Lung (tissue), 12 donors: ENCODE data around the gene SRPK3. TPM values are rescaled to one million over a fixed set of nuclear protein-coding genes. Genes with fewer than 3 reads are reported as not detected.

ENCODE experiments used
- ATAC-seq: fragments of 200-7000 bp; cut with Tn5 transposase; one replicate; pipeline ENCODE4 v1.9.1; 2020; ENCODE audit warnings: moderate number of reproducible peaks; ENCODE audit not compliant: insufficient read depth, low FRiP score
- DNase-seq, 3 donors: peaks; one replicate each; pipeline ENCODE4 v3.0.0-alpha.2; 2013 to 2017
- H3K27ac ChIP-seq, 2 donors: one replicate each; pipeline ENCODE4 v1.5.1; 2013; ENCODE audit warnings: mild to moderate bottlenecking in 2 of 2, moderate library complexity in 2 of 2, control low read depth in 1 of 2, inconsistent platforms in 1 of 2, low read depth in 1 of 2, low read length in 1 of 2
- H3K27me3 ChIP-seq, 3 donors: one replicate each; pipeline ENCODE4 v1.5.1; 2013; ENCODE audit warnings: low read length in 2 of 3; ENCODE audit not compliant: control insufficient read depth in 3 of 3, insufficient read depth in 3 of 3
- H3K36me3 ChIP-seq, 4 donors: one replicate each; pipeline ENCODE4 v1.5.1; 2013; ENCODE audit warnings: low read length in 4 of 4, mild to moderate bottlenecking in 1 of 4, moderate library complexity in 1 of 4; ENCODE audit not compliant: control insufficient read depth in 4 of 4, insufficient read depth in 4 of 4
- H3K4me1 ChIP-seq, 5 donors: one replicate each; pipeline ENCODE4 v1.5.1; 2013; ENCODE audit warnings: low read length in 5 of 5, mild to moderate bottlenecking in 2 of 5, moderate library complexity in 1 of 5; ENCODE audit not compliant: control insufficient read depth in 5 of 5, insufficient read depth in 5 of 5
- H3K4me3 ChIP-seq: one replicate; pipeline ENCODE4 v1.5.1; 2013; ENCODE audit warnings: mild to moderate bottlenecking, control low read depth, moderate library complexity
- H3K9ac ChIP-seq, 2 donors: one replicate each; pipeline ENCODE4 v1.5.1; 2013; ENCODE audit warnings: low read length in 2 of 2, control low read depth in 1 of 2; ENCODE audit not compliant: insufficient read depth in 1 of 2
- H3K9me3 ChIP-seq, 4 donors: one replicate each; pipeline ENCODE4 v1.5.1; 2013; ENCODE audit warnings: low read length in 3 of 4, mild to moderate bottlenecking in 1 of 4, moderate library complexity in 1 of 4; ENCODE audit not compliant: control insufficient read depth in 4 of 4, insufficient read depth in 3 of 4
- WGBS, 2 donors: extraction: QIAGEN DNeasy Blood & Tissue Kit; methylation state at CpG; one replicate each; pipeline ENCODE4 v1.1.7; 2013; 5-methylcytosine and 5-hydroxymethylcytosine counted together
- polyA plus RNA-seq, 2 donors: library from polyadenylated mRNA; stranded (reverse); fragments of 200-250 nt; gene quantifications; one replicate each; pipeline ENCODE4 v1.2.1, GENCODE V29; 2013
- total RNA-seq, 2 donors: library from RNA; depleted of rRNA in 1 of 2; stranded (reverse); fragments of >200 nt in 1 of 2; gene quantifications; one replicate each; pipeline ENCODE4 v1.2.1, GENCODE V29; 2014 to 2021
- TF ChIP-seq, protein P1 (sequence below): IDR thresholded peaks from 2 replicates; pipeline ENCODE4 v1.5.1; 2012; ENCODE audit warnings: mild to moderate bottlenecking; ENCODE audit errors: control extremely low read depth, extremely low read depth
- donor health status: control.
- donor health status: control.
- donor health status: Bipolar disorder and iron deficiency.
- donor health status: healthy.
- donor health status: DM: yes; HTN: yes; CAD: no.

SRPK3 gene
- total and polyA plus RNA-seq, 4 donors = 0.04 to 0.23 (median 0.15) TPM

DNA sequence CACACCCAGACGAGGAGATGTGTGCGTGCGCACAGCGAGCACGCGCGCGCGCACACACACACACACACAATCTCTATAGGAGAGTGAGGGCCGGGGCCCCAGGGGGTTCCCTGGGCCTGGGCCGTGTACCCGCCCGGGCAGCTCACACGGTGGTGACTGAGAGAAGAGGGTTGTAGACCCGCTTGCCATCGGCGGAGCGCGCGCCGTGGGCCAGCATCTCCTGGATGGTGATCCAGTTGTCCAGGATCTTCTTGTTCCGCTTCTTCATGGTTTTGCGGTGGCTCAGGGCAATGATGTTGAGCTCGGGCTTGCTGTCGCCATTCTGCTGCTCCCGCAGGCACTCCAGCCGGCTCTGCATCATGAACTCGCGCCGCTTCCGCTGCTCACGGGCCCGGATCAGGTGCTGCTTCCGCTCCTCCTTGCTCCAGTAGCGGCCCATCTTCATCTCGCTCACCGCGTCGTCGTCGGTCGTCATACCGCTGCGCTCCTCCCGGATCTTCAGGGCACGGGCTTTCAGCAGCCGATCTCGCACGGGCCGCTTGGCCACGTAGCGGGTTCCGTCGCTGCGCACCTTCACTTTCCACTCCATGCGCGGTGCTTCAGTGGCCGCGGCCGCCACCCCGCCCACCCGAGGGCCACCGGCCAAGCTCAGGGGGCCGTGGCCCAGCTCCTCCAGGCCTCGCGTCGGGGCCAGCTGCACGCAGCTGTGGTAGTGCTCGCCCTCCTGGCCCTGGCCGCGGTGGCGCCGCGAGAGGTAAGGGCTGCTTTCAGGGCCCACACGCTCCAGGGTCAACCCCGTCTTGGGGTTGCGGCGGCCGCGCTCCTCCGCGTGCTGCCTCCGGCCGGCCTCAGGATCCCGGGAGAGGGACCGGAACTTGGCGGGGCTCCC, 22.6 kb downstream of the SRPK3 start:
- WGBS, 2 donors = 95 to 97% methylated on average over 42 to 87 of the region's 87 CpGs
- TF ChIP-seq, protein P1, sequence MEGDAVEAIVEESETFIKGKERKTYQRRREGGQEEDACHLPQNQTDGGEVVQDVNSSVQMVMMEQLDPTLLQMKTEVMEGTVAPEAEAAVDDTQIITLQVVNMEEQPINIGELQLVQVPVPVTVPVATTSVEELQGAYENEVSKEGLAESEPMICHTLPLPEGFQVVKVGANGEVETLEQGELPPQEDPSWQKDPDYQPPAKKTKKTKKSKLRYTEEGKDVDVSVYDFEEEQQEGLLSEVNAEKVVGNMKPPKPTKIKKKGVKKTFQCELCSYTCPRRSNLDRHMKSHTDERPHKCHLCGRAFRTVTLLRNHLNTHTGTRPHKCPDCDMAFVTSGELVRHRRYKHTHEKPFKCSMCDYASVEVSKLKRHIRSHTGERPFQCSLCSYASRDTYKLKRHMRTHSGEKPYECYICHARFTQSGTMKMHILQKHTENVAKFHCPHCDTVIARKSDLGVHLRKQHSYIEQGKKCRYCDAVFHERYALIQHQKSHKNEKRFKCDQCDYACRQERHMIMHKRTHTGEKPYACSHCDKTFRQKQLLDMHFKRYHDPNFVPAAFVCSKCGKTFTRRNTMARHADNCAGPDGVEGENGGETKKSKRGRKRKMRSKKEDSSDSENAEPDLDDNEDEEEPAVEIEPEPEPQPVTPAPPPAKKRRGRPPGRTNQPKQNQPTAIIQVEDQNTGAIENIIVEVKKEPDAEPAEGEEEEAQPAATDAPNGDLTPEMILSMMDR = no peak
- no peak for DNase-seq
- H3K36me3 ChIP-seq = peaks cover 0 to 7% (median under 1%) of the 10 kb centered on the region in 4 donors
- no peak overlapping the region for H3K4me3 ChIP-seq
- H3K9me3 ChIP-seq = peaks cover 0 to 18% (median 0%) of the 10 kb centered on the region in 4 donors
- no peaks in the 10 kb centered on the region for H3K4me1 ChIP-seq
- H3K27ac ChIP-seq = no peak overlapping the region
- H3K27me3 ChIP-seq = no peaks in the 10 kb centered on the region
- no peak for ATAC-seq
- H3K9ac ChIP-seq = no peak overlapping the region

GRCh38 chrX:153804100-153804595, 23.3 kb downstream of the SRPK3 start:
- ATAC-seq (no peak), DNase-seq (no peak)
- 94 to 95% methylated on average over 11 to 34 of the region's 34 CpGs for WGBS, 2 donors
- no peak overlapping the region for H3K27ac ChIP-seq
- TF ChIP-seq, protein P1 = no peak
- no peaks in the 10 kb centered on the region for H3K27me3 ChIP-seq
- peaks cover 0 to 14% (median 0%) of the 10 kb centered on the region in 4 donors for H3K9me3 ChIP-seq
- H3K4me3 ChIP-seq = no peak overlapping the region
- no peak overlapping the region for H3K9ac ChIP-seq
- H3K4me1 ChIP-seq = no peaks in the 10 kb centered on the region
- peaks cover 0 to 2% (median 0%) of the 10 kb centered on the region in 4 donors for H3K36me3 ChIP-seq

DNA sequence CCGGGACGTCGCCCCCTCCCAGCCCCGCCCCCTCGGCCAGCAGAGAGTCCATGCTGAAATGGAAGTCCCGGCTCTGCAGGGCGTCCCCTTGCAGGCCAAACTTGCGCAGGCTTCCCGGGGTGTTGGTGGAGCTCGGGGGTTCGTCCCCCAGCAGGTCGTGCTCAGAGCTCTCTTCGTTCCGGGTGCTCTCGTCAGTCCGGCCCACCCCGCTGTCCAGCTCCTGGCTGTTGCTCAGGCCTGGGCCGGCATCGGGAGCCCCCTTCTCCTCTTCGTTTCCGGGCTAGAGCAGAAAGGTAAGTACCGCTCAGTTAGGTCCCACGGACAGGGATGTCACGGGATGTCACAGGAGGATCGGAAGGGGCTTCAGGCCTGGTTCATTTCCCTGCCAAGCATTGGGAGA, 23.8 kb downstream of the SRPK3 start:
- peaks cover 0 to 15% (median 0%) of the 10 kb centered on the region in 4 donors for H3K9me3 ChIP-seq
- H3K36me3 ChIP-seq = no peaks in the 10 kb centered on the region
- TF ChIP-seq, protein P1 = no peak
- DNase-seq (no peak), ATAC-seq (no peak)
- H3K4me1 ChIP-seq = no peaks in the 10 kb centered on the region
- no peak overlapping the region for H3K4me3 ChIP-seq
- WGBS, 2 donors = 92 to 94% methylated on average over 22 to 25 of the region's 25 CpGs
- H3K27ac ChIP-seq = no peak overlapping the region
- H3K27me3 ChIP-seq = no peaks in the 10 kb centered on the region
- H3K9ac ChIP-seq = no peak overlapping the region
